Measurements from ENCODE around the gene FOXP1.

FOXP1 gene

DNA sequence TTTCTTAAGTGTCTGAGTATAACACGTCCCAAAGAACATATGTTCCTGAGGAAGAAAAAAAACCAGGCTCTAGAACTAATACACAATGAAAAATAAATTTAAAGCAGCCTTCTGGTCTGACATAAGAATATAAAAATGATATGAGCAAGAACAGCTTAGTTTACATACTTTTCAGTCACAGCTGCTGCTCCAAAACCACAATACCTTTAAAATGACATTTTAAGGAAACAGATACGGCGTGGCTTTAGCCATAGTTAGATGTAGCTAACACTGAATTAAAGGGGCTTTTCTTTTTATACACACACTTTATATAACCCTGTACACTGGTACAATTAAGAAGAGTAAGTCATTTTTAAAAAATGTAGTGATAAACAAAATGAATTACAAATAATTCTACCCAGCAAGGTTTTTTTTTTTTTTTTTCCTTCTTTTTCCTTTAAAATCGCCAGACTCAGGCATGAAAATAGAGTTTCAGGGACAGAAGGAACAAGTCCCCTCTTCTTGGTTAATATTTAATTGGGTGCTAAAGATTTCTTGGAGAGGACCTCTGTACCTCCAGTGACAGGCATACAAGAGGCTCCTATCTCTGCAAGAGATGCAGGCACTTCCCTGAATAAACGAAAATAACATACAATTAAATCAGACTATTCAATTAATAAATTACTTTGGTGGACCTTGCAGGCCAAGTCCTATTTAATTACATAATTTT is 265.6 kb downstream of the FOXP1 start:
- FAIRE-seq (no peak), DNase-seq (ENCODE audit: insufficient read length, low spot score) (no peak)
- TF ChIP-seq POLR2A (IDR thresholded peaks at IDR 0.05; ENCODE audit: low read depth, low read length) = no peak

DNA sequence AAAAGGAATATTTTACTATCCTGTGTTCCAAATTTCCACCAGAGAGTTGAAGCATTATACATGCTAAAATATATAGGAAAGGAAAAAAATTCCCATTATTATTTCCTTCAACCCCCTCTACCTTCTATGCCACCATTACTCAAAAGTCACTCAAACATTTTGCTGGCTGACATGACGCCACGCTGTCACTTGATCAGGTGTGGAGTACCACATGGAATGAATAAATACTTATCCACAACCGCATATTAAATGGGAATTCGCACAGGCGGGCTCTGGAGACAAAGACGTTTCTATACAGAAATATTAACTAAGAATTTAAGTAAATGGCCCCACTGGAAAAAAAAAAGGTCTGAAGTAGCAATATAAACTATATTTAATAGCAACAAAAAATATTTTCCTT is 266.4 kb downstream of the FOXP1 start:
- DNase-seq (ENCODE audit: insufficient read length, low spot score) (no peak), FAIRE-seq (no peak)
- TF ChIP-seq POLR2A (IDR thresholded peaks at IDR 0.05; ENCODE audit: low read depth, low read length) = no peak

GRCh38 chr3:71316066-71316777 is 267.3 kb downstream of the FOXP1 start:
- FAIRE-seq (no peak), DNase-seq (ENCODE audit: insufficient read length, low spot score) (no peak)
- TF ChIP-seq POLR2A (IDR thresholded peaks at IDR 0.05; ENCODE audit: low read depth, low read length) = no peak

DNA sequence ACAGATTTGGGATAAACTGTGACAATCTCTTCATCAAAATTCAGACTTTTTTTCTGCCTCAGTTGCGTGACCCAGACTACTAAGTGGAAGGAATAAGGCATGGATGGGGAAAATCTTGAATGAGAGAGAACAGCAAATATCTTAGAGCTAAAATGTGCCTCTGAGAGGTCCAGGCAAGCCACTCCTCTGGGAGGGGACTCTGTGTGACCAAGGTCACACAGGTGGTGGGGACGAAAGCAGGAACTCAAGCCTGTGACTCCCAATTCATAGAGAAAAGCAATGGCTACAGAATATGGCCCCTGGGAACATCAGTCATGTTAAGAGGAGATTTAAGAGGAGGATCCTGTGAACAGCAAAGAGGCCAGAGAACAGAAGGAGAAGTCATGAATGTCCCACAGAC is 268.1 kb downstream of the FOXP1 start:
- DNase-seq (ENCODE audit: insufficient read length, low spot score) (no peak), FAIRE-seq (no peak)
- no peak for TF ChIP-seq POLR2A (IDR thresholded peaks at IDR 0.05; ENCODE audit: low read depth, low read length)

DNA sequence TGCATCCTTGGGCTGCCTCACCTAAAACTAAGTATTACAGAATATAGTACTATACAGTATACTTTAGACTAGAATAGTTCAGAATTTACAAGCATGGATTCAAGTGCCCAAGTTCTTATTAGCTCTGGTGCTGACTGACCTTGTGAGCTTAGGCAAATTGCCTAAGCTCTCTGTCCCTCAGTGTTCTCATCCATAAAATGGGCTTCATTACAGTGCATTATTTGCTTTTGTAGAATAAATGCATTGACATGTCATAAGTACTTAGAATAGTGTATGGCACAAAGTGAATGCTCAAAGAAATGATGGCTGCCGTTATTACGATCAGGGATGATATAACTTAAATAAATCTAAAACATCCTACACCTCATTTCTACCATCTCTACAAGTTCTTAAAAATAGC is 269.7 kb downstream of the FOXP1 start:
- DNase-seq (ENCODE audit: insufficient read length, low spot score) = no peak
- TF ChIP-seq POLR2A (IDR thresholded peaks at IDR 0.05; ENCODE audit: low read depth, low read length) = no peak
- no peak for FAIRE-seq

DNA sequence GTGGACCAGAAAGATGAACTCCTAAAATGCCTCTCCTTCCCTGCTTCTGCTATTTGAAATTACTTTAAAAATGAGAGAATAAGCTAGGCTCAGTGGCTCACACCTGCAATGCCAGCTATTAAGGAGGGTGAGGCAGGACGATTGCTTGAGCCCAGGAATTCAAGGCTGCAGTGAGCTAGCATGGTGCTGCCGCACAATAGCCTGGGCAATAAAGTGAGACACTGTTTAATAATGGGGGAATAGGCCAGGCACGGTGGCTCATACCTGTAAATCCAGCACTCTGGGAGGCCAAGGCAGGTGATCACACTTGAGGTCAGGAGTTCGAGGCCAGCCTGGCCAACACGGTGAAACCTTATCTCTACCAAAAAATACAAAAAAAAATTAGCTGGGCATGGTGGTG is 271.1 kb downstream of the FOXP1 start:
- TF ChIP-seq POLR2A (IDR thresholded peaks at IDR 0.05; ENCODE audit: low read depth, low read length) = no peak
- FAIRE-seq = no peak
- no peak for DNase-seq (ENCODE audit: insufficient read length, low spot score)

- no peak for TF ChIP-seq POLR2A (IDR thresholded peaks at IDR 0.05; ENCODE audit: low read depth, low read length)
- FAIRE-seq = no peak
- no peak for DNase-seq (ENCODE audit: insufficient read length, low spot score)
These were observed 271.9 kb downstream of the FOXP1 start for GRCh38 chr3:71311661-71312046.

DNA sequence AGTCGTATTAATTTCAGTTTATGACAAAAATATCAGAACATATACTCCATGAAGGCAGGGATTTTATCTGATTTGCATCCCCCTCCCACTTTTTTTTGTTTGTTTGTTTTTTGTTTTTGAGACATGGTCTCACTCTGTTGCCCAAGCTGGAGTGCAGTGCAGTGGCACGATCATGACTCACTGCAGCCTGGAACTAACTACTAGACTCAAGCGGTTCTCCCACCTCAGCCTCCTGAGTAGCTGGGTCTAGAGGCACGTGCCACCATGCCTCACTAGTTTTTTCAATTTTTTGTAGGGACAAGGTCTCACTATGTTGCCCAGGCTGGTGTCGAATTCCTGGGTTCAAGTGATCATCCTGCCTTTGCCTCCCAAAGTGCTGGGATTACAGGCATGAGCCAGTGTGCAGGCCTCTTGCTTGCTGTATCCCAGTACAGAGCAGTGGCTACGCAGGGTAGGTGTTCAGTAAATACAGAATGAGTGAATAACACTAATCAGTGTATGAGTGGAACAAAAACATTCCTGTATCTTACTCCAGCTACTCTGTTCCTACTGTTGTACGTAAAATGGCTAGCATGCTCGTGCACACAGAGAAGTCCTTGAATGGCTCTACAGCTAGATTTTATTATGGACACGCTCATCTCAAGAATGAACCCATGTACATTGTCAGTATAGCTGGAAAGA is 272.4 kb downstream of the FOXP1 start:
- FAIRE-seq (no peak), DNase-seq (ENCODE audit: insufficient read length, low spot score) (no peak)
- TF ChIP-seq POLR2A (IDR thresholded peaks at IDR 0.05; ENCODE audit: low read depth, low read length) = no peak

GRCh38 chr3:71310359-71310979 is 273.1 kb downstream of the FOXP1 start:
- no peak for FAIRE-seq
- DNase-seq (ENCODE audit: insufficient read length, low spot score) = no peak
- no peak for TF ChIP-seq POLR2A (IDR thresholded peaks at IDR 0.05; ENCODE audit: low read depth, low read length)

- no peak for TF ChIP-seq POLR2A (IDR thresholded peaks at IDR 0.05; ENCODE audit: low read depth, low read length)
- FAIRE-seq (no peak), DNase-seq (ENCODE audit: insufficient read length, low spot score) (no peak)
These were observed 273.6 kb downstream of the FOXP1 start for GRCh38 chr3:71309886-71310285.

DNA sequence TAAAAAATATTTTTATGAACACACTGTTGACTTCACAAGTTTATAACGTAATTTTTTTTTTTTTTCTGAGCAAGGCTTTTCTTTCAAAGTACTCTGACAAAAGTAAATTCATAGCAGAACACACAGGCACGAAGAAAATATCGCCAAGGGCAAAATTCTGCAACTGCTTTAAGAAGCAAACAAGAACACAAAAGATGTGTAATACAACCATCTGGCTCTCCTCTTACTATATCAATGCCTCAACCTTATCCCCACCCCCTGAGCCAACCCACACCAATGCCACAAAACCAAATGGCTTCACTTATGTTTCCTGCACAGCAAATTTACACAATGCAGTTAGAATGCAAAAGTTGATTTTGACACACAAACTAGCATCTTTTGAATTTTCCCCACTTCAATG is 274.2 kb downstream of the FOXP1 start:
- FAIRE-seq (no peak), DNase-seq (ENCODE audit: insufficient read length, low spot score) (no peak)
- TF ChIP-seq POLR2A (IDR thresholded peaks at IDR 0.05; ENCODE audit: low read depth, low read length) = no peak

DNA sequence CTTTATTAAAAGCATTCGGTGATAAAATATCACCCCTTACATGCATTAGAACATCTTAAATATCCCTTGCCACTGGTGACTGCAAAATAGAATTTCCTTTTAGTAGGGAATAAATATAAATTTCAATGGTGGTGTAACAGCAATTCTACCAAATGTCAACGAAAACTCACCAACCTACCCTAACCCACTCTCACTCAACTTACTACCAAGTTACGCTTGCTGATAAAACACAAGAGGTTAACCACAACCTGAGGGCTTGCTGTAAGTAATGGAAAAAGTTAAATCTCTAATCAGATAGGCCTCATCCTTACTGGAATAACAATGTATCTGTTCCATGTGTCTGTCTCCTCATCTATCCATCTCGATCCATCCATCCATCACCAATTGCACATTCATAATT is 274.7 kb downstream of the FOXP1 start:
- no peak for TF ChIP-seq POLR2A (IDR thresholded peaks at IDR 0.05; ENCODE audit: low read depth, low read length)
- DNase-seq (ENCODE audit: insufficient read length, low spot score) (no peak), FAIRE-seq (no peak)

DNA sequence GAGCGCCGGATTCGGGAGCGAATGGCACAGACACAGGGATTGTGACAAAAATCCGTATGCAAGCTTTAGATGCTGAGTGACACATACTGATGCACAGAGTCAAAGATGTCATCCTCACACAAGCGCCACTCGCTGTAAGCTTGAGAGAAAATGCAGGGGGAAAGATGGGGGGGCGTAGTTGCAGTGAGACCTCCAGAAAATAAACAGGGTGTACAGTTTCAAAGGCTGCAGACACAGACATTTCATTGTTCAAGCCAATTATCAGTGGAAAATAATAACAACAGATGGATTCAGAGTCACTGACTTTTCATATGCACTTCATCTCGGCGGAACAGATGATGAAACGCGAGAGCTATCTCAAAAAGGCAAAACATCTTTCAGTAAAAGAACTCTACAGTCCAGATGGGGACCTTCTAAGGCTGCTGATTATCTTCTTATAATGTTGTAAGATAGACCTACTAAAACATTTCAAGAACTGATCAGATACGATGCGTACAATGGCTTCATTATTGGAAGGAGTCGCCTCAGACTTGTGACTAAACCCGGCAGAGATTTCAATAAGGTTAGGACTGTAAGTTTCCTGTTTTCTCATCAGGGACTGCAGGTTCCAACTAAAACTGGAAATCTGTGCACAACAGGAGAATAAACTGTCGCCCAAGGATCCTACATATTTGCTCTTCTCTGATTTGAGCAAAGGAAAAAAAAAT is 275.4 kb downstream of the FOXP1 start:
- FAIRE-seq (no peak), DNase-seq (ENCODE audit: insufficient read length, low spot score) (no peak)
- no peak for TF ChIP-seq POLR2A (IDR thresholded peaks at IDR 0.05; ENCODE audit: low read depth, low read length)
